A673 (cell line): ENCODE results near the gene NCOA3.

ENCODE experiments used
- CTCF ChIP-seq: fragments of 300-800, 200-600 bp; sonication (generic); conservative IDR thresholded peaks from 2 replicates; pipeline ENCODE4 v1.5.1; 2017; ENCODE audit warnings: low read depth, mild to moderate bottlenecking, antibody characterized with exemption, low read length, moderate library complexity, mixed read lengths
- EZH2 ChIP-seq: fragments of 200-600 bp; sonication (generic); IDR thresholded peaks from 2 replicates; pipeline ENCODE4 v1.6.1; 2017; ENCODE audit warnings: borderline replicate concordance, low read depth, mild to moderate bottlenecking, mixed read lengths, antibody characterized with exemption, low read length; ENCODE audit not compliant: poor library complexity, severe bottlenecking

GRCh38 chr20:47678536-47678935 lies 176.8 kb downstream of the NCOA3 start:
- no peak for TF ChIP-seq CTCF
- TF ChIP-seq EZH2, result no peak
